Germinal center (tissue), 1 donor: ENCODE measurements around the gene ACACB.

Experiments
- DNase-seq: peaks from one replicate; pipeline ENCODE4 v3.0.0; 2012; ENCODE audit warnings: mixed read lengths, low spot score

Gene ACACB

GRCh38 chr12:109304485-109304884, 188.1 kb downstream of the ACACB start:
- no peak for DNase-seq

- DNase-seq, result no peak
These were observed 189.2 kb downstream of the ACACB start for GRCh38 chr12:109305547-109305946.

GRCh38 chr12:109307051-109307450, 190.7 kb downstream of the ACACB start:
- no peak for DNase-seq

GRCh38 chr12:109308534-109309380, 192.4 kb downstream of the ACACB start, which contains the start of gene FOXN4:
Gene FOXN4, minus strand, starts transcription at chr12:109309284. Its CDS starts 963 bp downstream, at chr12:109308321.
- DNase-seq, result no peak

GRCh38 chr12:109309381-109310246, 193.2 kb downstream of the ACACB start:
- peak; percentile 38 for DNase-seq

GRCh38 chr12:109310247-109311125, 194.1 kb downstream of the ACACB start:
- no peak for DNase-seq
